Epithelial cell of esophagus (primary cell): ENCODE results near the gene CPLX1.
A peak's percentile ranks its signal among the peaks of the same experiment; 100 is the strongest.

Source experiments
- DNase-seq: peaks from one replicate; pipeline ENCODE4 v3.0.0; 2010; ENCODE audit warnings: low read depth
- H3K4me3 ChIP-seq: 2 replicates; pipeline ENCODE4 v1.5.1; 2011; ENCODE audit warnings: mild to moderate bottlenecking, low read length, control low read depth
- CTCF ChIP-seq: IDR thresholded peaks from 2 replicates; pipeline ENCODE4 v1.5.1; 2011; ENCODE audit warnings: low read depth, mild to moderate bottlenecking, low read length, control low read depth, inconsistent platforms; ENCODE audit not compliant: insufficient read depth; ENCODE audit errors: missing control alignments

Gene CPLX1

DNA sequence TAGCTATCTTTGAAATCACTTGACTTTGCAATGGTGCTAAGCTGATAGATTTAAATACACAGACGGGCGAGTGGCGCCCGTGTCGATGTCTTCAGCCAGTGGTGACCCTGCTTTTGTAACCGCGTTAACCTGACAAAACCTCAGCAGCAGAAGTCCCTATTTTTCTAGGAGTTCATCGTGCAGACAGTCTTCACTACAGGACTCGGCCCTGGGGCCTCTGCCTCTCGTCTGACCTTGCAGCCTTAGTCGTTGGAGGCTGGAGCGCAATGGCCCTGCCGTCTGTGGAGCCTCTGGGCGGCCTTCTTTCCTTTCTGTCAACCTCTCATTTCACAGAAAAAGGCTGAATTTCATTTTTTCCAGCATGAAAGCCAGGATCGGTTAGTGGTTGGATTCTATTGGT lies 57.9 kb downstream of the CPLX1 start:
- H3K4me3 ChIP-seq, result no peak overlapping the region
- no peak for DNase-seq
- TF ChIP-seq CTCF, result no peak

DNA sequence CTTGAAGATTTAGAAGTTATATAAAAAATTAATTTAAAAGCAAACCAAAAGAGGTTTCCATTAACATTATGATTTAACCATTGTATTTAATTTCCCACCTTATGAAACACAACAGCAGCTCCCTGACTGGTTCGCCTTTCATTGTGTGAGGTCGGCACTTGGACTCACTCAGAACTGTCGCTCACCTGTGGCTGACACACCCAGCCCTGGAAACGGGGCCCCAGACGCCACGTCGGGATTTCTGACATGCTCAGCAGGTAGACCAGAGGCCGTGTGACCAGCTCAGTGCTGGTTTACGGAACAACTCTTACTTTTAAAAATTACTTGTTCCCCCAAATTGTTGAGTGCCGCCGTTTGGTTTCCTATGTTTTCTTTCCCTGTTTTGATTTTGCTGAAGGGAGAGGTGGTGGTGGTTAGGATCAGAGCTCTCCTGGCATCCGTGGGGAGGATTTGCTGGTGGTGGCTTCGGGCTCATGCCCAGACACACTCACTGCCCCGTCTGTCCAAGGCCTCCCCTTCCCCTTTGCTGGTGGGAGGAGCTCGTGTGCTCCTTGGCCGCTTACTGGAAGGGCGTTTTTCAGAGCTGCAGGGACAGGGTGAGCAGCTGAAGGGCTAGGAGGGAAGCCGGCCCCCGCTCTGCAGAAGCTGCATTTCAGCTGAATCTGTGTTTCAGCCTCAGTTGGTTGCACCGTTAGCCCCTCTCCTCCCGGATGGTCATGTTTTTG lies 59.2 kb downstream of the CPLX1 start:
- H3K4me3 ChIP-seq, result no peak overlapping the region
- DNase-seq, result peak; percentile 35
- no peak for TF ChIP-seq CTCF

GRCh38 chr4:766152-766515 lies 59.8 kb downstream of the CPLX1 start:
- TF ChIP-seq CTCF, result no peak
- peak; percentile 88 for DNase-seq

DNA sequence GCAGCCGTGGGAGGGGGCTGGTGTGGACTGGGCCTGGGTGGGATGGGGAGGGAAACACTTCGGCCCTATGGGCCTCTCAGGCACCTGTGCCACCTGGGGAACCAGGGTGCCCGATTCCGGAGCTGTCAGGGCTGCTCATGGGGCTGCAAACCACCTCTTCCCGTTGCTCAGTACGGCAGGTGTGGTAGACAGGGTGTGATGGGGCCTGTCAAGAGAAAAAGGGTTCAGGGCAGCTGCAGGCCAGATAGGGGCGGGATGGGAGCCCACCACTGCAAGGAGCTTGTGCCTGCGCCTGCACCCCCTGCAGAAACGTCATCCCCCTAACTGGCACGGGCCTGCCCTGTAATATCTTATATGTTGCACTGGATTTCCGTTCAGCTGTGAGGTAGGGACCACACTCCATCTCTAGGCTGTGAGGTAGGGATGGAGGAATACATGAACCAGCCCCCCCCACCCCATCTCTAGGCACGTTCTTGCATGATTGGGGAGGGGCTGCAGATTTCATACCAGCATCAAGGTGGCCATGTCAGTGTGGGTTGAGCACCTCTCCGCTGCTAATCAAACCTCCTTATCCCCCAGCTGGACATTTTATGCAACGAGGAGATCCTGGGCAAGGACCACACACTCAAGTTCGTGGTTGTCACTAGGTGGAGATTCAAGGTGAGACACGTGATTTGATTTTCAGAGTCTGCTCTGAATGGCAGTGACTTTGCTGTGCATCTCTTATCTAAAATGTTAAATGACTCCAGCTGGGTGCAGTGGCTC lies 61.3 kb downstream of the CPLX1 start:
- no peak overlapping the region for H3K4me3 ChIP-seq
- no peak for TF ChIP-seq CTCF
- DNase-seq, result no peak

More at GRCh38 chr4:766152-766515, 59.8 kb downstream of the CPLX1 start:
- no peak overlapping the region for H3K4me3 ChIP-seq

GRCh38 chr4:763922-764321 lies 62.0 kb downstream of the CPLX1 start:
- no peak for DNase-seq
- no peak overlapping the region for H3K4me3 ChIP-seq
- no peak for TF ChIP-seq CTCF

DNA sequence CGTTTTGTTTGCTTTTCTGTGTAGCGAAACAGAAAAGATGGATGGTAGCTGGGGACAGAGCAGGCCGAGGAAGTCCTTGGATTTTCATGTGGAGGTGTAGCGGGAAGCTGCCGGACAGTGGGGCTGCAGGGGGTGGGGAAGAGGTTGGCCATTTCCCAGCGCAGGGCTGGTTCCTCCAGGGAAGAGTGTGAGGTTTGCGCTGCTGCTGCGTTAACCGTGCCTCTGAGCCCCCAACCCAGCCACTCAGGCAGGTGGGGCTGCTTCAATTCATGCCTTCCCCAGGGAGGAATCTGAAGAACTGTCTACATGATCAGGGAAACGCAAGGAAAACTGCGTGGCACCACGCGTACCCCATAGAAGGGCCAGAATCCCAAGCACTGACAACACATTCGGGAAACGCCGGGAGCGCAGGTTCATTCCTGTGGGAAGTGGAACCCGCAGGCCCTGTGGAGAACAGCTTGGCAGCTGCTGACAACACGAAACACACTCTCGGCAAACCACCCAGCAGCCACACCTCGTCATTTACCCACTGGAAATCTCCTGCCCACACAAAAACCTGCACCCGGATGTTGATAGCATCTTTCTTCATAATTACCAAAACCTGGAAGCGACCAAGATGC lies 62.6 kb downstream of the CPLX1 start:
- no peak for DNase-seq
- no peak overlapping the region for H3K4me3 ChIP-seq
- TF ChIP-seq CTCF, result no peak
